Sigmoid colon (tissue), 7 donors: ENCODE results near the gene CDH23. TPM values are rescaled to one million over a fixed set of nuclear protein-coding genes. Genes with fewer than 3 reads are reported as not detected.

Experiments
- DNase-seq: peaks from one replicate; pipeline ENCODE4 v3.0.0-alpha.2; 2019
- H3K27ac ChIP-seq, 4 donors: fragments of 200-600 bp; sonication (generic); one replicate each; pipeline ENCODE4 v1.5.1; 2016 to 2019; ENCODE audit warnings: mild to moderate bottlenecking in 1 of 4
- H3K27me3 ChIP-seq, 3 donors: fragments of 200-600 bp; sonication (generic); one replicate each; pipeline ENCODE4 v1.5.1; 2019; ENCODE audit warnings: mild to moderate bottlenecking in 1 of 3
- H3K36me3 ChIP-seq, 4 donors: fragments of 200-600 bp; sonication (generic); one replicate each; pipeline ENCODE4 v1.5.1; 2016 to 2019
- H3K4me1 ChIP-seq, 4 donors: fragments of 200-600 bp; sonication (generic); one replicate each; pipeline ENCODE4 v1.5.1; 2017 to 2019
- H3K4me3 ChIP-seq, 4 donors: fragments of 200-600 bp; sonication (generic); one replicate each; pipeline ENCODE4 v1.5.1; 2017 to 2019; ENCODE audit warnings: mild to moderate bottlenecking in 2 of 4, moderate library complexity in 1 of 4
- H3K9me3 ChIP-seq, 4 donors: fragments of 200-600 bp in 3 of 4; sonication (generic) in 3 of 4; one replicate each; pipeline versions ENCODE4 v1.5.1 to v1.6.1; 2013 to 2019
- EP300 ChIP-seq, 4 donors: sonication (generic); formaldehyde crosslinking; IDR thresholded peaks; one replicate each; pipeline ENCODE4 v1.6.1; 2017; ENCODE audit warnings: antibody characterized with exemption in 4 of 4
- POLR2A ChIP-seq, 2 donors: fragments of 450-650 bp; IDR thresholded peaks; one replicate each; pipeline ENCODE4 v1.6.1; 2016; ENCODE audit warnings: antibody characterized with exemption in 2 of 2, mild to moderate bottlenecking in 2 of 2, moderate library complexity in 2 of 2
- POLR2AphosphoS5 ChIP-seq, 4 donors: sonication (generic); formaldehyde crosslinking; IDR thresholded peaks; one replicate each; pipeline ENCODE4 v1.6.1; 2017; ENCODE audit warnings: antibody characterized with exemption in 4 of 4
- whole genome bisulfite sequencing, 2 donors: extraction: QIAGEN DNeasy Blood & Tissue Kit; methylation state at CpG; one replicate each; pipeline ENCODE4 v1.1.7; 2013; 5-methylcytosine and 5-hydroxymethylcytosine counted together
- intact Hi-C: fragments of 100-400 bp; cut with DNase I; formaldehyde crosslinking; loops from one replicate; pipeline ENCODE4 v1.15.1; 2023
- polyA plus RNA-seq, 3 donors: library from polyadenylated mRNA; stranded (reverse); fragments of 200-250 nt; gene quantifications; one replicate each; pipeline ENCODE4 v1.2.3, GENCODE V29; 2013
- total RNA-seq, 4 donors: library from RNA; depleted of rRNA; stranded (reverse); fragments of >200 nt; gene quantifications; one replicate each; pipeline ENCODE4 v1.1.0, GENCODE V29; 2016
- TF ChIP-seq, protein P1 (sequence below), 4 experiments: fragments of 450-650 bp in 3 of 4; fragments of 200-600 bp in 1 of 4; IDR thresholded peaks; one replicate each; pipeline ENCODE4 v1.5.1; 2016 to 2019; ENCODE audit warnings: antibody characterized with exemption in 4 of 4, mild to moderate bottlenecking in 3 of 4, moderate library complexity in 2 of 4
- donor health status: healthy with polysubstance abuse.
- donor health status: Bipolar disorder and iron deficiency.
- donor health status: healthy.

Gene CDH23
- total and polyA plus RNA-seq, 7 donors, result 1.5 to 7.2 (median 3.0) TPM

DNA sequence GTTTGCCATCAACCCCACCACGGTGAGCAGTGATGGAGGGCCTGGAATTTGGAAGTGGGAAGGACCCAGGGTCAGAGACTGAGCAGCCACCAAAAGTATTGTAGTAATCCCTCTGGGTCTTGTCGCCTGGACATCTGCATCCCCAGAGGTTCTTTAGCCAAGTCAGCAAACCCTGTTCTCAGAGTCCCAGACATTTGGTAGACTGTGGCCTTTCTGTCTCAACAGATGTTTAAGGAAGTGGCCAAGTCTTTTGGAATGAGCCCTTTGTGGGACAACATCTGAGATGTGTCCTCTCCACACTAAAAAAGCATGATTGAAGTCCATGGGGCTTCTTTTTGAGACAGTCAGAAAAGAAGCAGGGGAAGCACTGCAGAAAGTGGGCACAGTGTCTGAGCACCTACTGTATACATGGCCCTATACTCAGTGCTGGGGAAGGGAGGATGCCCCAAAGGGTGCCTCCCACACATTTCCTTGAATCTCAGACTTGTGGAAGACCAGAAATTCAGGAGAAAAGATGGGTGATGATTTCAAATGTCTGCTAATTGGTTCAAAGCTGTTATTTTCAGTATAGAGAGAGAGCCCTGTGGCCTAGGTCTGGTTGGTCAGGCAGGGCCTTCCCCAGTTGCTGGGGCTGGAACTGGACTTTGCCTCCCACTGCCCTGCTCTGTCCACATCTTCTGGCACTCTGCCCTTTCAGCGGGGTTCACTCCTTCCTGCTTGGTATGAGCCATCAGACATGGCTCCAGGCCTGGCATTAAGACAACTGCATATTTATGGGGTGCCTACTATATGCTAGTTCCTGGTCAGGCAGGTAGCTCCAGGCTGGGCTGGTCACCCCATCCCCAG, 403.1 kb downstream of the CDH23 start:
- intact Hi-C loops, result no loop called here
- DNase-seq, result no peak
- Histone ChIP-seq H3K4me1 (no peaks in the 10 kb centered on the region), H3K27ac (no peak overlapping the region), H3K9me3 (no peaks in the 10 kb centered on the region), H3K36me3 (no peaks in the 10 kb centered on the region), H3K4me3 (no peak overlapping the region), H3K27me3 (no peaks in the 10 kb centered on the region)
- WGBS, 2 donors, result 59 to 73% methylated on average over 3 of the region's 3 CpGs
- TF ChIP-seq POLR2AphosphoS5 (IDR thresholded peaks at IDR 0.05), result no peak
- TF ChIP-seq, protein P1, sequence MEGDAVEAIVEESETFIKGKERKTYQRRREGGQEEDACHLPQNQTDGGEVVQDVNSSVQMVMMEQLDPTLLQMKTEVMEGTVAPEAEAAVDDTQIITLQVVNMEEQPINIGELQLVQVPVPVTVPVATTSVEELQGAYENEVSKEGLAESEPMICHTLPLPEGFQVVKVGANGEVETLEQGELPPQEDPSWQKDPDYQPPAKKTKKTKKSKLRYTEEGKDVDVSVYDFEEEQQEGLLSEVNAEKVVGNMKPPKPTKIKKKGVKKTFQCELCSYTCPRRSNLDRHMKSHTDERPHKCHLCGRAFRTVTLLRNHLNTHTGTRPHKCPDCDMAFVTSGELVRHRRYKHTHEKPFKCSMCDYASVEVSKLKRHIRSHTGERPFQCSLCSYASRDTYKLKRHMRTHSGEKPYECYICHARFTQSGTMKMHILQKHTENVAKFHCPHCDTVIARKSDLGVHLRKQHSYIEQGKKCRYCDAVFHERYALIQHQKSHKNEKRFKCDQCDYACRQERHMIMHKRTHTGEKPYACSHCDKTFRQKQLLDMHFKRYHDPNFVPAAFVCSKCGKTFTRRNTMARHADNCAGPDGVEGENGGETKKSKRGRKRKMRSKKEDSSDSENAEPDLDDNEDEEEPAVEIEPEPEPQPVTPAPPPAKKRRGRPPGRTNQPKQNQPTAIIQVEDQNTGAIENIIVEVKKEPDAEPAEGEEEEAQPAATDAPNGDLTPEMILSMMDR (IDR thresholded peaks at IDR 0.05), result no peak
- no peak for TF ChIP-seq POLR2A (IDR thresholded peaks at IDR 0.05)
- TF ChIP-seq EP300 (IDR thresholded peaks at IDR 0.05), result no peak

DNA sequence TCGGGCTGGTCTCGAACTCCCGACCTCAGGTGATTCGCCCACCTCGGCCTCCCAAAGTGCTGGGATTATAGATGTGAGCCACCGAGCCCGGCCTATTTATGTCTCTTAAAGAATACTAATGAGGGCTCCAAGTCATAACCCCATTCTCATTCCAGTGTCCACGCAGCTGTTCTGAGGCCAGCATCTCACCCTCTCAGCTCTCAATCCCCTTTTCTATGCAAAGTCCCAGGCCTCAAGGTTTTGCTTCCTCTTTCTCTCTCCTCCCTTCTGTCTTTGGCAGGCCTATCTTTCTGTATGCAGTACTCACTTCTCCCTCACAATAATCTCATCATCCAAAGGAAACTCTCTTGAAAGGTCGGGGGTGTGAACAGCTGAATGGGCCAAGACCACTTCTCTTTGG, 404.6 kb downstream of the CDH23 start:
- Histone ChIP-seq H3K27ac (no peak overlapping the region), H3K27me3 (peaks cover 0 to 5% (median 0%) of the 10 kb centered on the region in 3 donors), H3K4me3 (no peak overlapping the region), H3K36me3 (no peaks in the 10 kb centered on the region), H3K4me1 (no peaks in the 10 kb centered on the region), H3K9me3 (no peaks in the 10 kb centered on the region)
- TF ChIP-seq EP300 (IDR thresholded peaks at IDR 0.05), result no peak
- no peak for TF ChIP-seq POLR2A (IDR thresholded peaks at IDR 0.05)
- TF ChIP-seq POLR2AphosphoS5 (IDR thresholded peaks at IDR 0.05), result no peak
- TF ChIP-seq, protein P1 (IDR thresholded peaks at IDR 0.05), result no peak
- 77 to 88% methylated on average over 9 of the region's 9 CpGs for WGBS, 2 donors
- intact Hi-C loops, result no loop called here
- DNase-seq, result no peak

DNA sequence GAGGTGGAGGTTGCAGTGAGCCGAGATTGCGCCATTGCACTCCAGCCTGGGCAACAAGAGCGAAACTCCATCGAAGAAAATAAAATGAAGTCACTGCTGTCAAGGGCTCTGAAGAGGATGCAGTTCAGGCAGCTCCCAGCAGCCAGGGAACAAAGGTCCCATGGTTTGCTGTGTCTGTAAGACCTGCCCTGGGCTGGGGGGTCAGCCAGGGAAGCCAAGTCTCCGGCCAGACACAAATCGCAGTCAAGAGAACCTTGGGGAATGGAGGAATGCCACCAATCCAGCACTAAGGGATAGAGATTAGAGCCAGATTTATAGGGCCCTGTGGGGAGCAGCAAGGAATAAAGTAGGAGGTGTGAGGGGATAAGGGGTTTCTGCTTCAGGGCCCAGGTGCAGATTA, 405.5 kb downstream of the CDH23 start:
- no peak overlapping the region for H3K27ac ChIP-seq
- DNase-seq, result no peak
- H3K4me3 ChIP-seq, result no peak overlapping the region
- H3K36me3 ChIP-seq, result no peaks in the 10 kb centered on the region
- H3K27me3 ChIP-seq, result peaks cover 0 to 13% (median 0%) of the 10 kb centered on the region in 3 donors
- no peaks in the 10 kb centered on the region for H3K9me3 ChIP-seq
- TF ChIP-seq, protein P1 (IDR thresholded peaks at IDR 0.05), result no peak
- TF ChIP-seq EP300 (IDR thresholded peaks at IDR 0.05) (no peak), POLR2AphosphoS5 (IDR thresholded peaks at IDR 0.05) (no peak), POLR2A (IDR thresholded peaks at IDR 0.05) (no peak)
- intact Hi-C loops, result no loop called here
- no peaks in the 10 kb centered on the region for H3K4me1 ChIP-seq
- 96 to 97% methylated on average over 6 of the region's 6 CpGs for WGBS, 2 donors

DNA sequence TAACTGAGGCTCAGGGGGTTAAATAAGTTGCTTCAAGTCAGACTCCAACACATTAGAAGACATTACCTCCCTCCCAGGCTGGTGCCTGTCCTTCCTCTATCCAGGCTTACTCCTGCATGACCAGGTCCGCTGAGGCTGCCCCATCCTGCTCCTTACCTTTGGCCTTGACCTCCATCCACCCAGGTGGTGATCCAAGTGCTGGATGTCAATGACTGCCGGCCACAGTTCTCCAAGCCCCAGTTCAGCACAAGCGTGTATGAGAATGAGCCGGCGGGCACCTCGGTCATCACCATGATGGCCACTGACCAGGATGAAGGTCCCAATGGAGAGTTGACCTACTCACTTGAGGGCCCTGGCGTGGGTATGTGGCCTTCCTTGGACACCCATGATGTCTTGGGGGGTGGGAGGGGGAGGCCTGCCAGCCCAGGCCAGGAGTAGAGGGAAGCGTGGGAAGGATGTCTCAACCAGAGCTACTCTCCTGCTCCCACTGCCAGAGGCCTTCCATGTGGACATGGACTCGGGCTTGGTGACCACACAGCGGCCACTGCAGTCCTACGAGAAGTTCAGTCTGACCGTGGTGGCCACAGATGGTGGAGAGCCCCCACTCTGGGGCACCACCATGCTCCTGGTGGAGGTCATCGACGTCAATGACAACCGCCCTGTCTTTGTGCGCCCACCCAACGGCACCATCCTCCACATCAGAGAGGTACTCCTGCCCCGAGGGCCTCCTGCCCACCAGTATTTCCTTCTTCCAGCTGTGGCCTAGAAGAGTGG, 406.2 kb downstream of the CDH23 start:
- no peak for DNase-seq
- WGBS, 2 donors, result 88 to 94% methylated on average over 18 of the region's 18 CpGs
- no peak overlapping the region for H3K4me3 ChIP-seq
- intact Hi-C loops, result no loop called here
- H3K27ac ChIP-seq, result no peak overlapping the region
- H3K27me3 ChIP-seq, result peaks cover 0 to 15% (median 0%) of the 10 kb centered on the region in 3 donors
- TF ChIP-seq POLR2A (IDR thresholded peaks at IDR 0.05) (no peak), POLR2AphosphoS5 (IDR thresholded peaks at IDR 0.05) (no peak), EP300 (IDR thresholded peaks at IDR 0.05) (no peak)
- TF ChIP-seq, protein P1 (IDR thresholded peaks at IDR 0.05), result no peak
- H3K36me3 ChIP-seq, result no peaks in the 10 kb centered on the region
- no peaks in the 10 kb centered on the region for H3K4me1 ChIP-seq
- H3K9me3 ChIP-seq, result no peaks in the 10 kb centered on the region
